Erythroblast (primary cell): Measurements from ENCODE around the gene TPR.

Experiments used
- GATA1 ChIP-seq: IDR thresholded peaks from 2 replicates; pipeline ENCODE4 v1.6.1; 2011; ENCODE audit warnings: low read depth, mild to moderate bottlenecking, control low read depth, low read length, moderate library complexity
- POLR2A ChIP-seq: IDR thresholded peaks from 2 replicates; pipeline ENCODE4 v1.6.1; 2011; ENCODE audit warnings: mild to moderate bottlenecking, low read length

GRCh38 chr1:186374303-186375151 lies 526 bp downstream of the TPR start:
- TF ChIP-seq POLR2A (no peak), GATA1 (no peak)
